ENCODE data around the gene SCNM1.

Gene SCNM1

DNA sequence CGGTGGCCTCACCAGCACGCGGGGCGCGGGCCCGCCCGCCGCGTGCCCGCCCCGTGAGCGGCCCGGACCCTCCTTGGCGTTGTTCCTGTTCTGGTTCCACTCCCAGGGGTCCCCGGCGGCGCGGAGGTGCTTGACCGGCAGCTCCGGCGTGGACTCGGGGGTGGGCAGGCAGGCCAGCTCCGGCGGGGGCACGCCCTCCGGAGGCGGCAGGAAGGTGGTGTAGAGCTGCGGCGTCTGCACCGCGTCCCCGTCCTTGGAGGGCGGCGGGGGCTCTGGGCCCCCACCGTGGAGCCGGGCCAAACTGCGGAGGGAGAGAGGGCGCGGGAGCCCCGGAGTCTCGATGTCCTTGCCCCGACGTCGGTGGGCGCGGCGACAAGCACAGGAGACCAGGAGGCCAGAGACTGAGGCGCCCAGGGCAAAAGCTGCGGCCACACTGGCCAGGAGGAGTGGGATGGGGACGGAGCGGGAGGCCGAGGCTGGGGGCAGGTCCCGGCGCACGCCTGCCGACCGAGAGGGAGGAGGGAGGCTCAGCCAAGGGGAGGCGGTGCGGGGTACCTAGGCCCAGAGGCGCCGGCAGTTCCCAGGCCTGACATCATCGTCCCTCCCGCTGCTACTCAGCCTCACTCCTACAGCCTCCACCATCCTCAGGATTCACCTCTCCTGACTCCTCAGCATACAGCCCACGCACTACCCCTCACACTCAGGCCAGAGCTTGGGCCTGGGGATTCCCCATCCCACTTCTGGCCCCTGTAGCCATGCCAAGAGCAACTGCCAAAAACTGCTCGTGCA is 32.7 kb upstream of the SCNM1 start:
- DNase-seq (ENCODE audit: low read depth) = no peak
- in situ Hi-C loops (cut with HindIII; ENCODE audit: low sequenced_read_pairs) = no loop called here
- TF ChIP-seq, protein P1, sequence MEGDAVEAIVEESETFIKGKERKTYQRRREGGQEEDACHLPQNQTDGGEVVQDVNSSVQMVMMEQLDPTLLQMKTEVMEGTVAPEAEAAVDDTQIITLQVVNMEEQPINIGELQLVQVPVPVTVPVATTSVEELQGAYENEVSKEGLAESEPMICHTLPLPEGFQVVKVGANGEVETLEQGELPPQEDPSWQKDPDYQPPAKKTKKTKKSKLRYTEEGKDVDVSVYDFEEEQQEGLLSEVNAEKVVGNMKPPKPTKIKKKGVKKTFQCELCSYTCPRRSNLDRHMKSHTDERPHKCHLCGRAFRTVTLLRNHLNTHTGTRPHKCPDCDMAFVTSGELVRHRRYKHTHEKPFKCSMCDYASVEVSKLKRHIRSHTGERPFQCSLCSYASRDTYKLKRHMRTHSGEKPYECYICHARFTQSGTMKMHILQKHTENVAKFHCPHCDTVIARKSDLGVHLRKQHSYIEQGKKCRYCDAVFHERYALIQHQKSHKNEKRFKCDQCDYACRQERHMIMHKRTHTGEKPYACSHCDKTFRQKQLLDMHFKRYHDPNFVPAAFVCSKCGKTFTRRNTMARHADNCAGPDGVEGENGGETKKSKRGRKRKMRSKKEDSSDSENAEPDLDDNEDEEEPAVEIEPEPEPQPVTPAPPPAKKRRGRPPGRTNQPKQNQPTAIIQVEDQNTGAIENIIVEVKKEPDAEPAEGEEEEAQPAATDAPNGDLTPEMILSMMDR (IDR thresholded peaks at IDR 0.05; ENCODE audit: low read depth, low read length, missing control alignments) = no peak
- H3K4me3 ChIP-seq (ENCODE audit: low read depth, low read length) = no peak overlapping the region

DNA sequence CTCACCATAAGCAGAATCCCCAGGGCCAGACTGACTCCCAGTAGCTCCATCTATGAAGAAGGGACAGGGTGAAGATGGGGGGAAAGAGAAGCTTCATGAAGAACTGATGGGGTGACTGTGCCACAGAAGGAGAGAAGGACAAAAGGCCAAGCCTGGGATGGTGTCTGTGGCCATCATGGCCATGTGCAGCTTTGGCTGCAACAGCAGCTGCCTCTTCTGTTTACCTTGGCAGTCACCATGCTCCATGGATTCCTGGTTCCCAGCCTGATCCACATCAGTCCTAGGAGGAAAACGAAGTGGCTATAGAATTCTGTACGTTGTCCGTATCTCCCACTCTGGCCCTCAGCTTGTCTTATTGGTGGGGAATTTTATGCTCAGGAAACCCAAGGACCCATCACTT is 31.5 kb upstream of the SCNM1 start:
- DNase-seq (ENCODE audit: low read depth) = no peak
- TF ChIP-seq, protein P1 (IDR thresholded peaks at IDR 0.05; ENCODE audit: low read depth, low read length, missing control alignments) = no peak
- in situ Hi-C loops (cut with HindIII; ENCODE audit: low sequenced_read_pairs) = no loop called here
- H3K4me3 ChIP-seq (ENCODE audit: low read depth, low read length) = no peak overlapping the region

DNA sequence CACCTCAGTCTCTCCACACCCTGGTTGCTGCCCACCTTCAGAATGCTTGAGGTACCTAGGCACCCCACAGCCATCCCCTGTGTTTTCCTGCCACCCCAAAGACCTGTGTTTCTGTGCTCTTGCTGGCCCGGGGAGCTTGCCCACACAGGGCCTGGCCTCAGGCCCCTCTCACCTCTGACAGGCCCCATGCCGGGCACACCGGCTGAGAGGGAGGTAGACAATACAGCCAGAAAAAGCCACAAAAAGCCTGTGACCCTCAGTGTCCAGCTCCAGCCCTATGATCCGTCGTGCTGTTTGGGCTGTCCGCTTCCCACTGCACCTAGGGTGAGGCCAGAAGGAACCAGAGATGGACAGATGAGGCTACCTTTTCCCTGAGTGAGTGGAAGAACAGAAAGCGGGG is 31.0 kb upstream of the SCNM1 start:
- in situ Hi-C loops (cut with HindIII; ENCODE audit: low sequenced_read_pairs) = no loop called here

DNA sequence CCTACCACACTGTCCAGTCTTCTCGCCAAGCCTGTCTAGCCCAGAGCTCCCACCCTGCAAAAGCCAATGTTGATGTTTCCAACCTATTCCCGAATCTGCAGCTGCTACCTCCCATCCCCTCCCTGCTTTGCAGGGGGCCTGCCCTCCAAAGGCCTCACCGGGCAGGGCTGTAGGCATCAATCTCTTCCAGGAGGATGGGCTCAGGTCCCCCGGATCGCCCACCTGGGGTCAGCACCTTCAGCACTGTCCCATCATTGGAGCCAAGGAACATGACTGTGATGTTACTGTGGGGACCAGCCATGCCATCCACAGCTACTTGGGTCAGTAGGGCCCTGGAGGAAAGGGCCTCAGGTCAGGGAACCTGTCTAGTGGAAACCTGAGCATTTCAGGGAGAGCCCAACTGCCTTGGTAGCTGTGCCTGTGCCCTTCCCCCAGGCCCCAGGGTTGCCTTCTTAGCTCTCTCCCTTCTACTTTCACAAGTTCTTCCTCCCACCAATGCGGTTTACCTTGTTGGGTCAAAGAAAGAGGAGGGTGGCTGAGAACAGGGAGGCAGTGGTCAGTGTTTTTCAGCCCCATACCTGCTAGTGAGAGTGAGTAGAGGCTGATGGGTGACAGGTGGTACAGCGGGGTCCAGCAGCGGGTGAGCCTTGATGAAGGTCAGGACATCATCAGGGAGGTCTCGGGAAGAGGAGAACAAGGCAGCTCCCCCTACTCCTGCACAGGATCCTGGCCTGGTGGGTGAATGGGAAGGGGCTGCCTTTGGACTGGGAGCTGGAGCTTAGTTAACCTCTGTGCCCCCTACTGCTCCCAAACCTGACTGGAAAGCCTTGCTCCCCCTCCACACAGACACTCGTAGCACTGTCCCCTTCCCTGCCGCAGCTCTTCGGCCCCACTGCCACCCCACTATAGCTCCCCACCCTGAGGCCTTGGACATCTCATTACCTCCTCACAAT is 30.2 kb upstream of the SCNM1 start:
- in situ Hi-C loops (cut with HindIII; ENCODE audit: low sequenced_read_pairs) = no loop called here
- DNase-seq (ENCODE audit: low read depth) = no peak
- H3K4me3 ChIP-seq (ENCODE audit: low read depth, low read length) = no peak overlapping the region
- TF ChIP-seq, protein P1 (IDR thresholded peaks at IDR 0.05; ENCODE audit: low read depth, low read length, missing control alignments) = peak; percentile 4

More for the DNA sequence above, 31.0 kb upstream of the SCNM1 start:
- DNase-seq (ENCODE audit: low read depth) = no peak
- H3K4me3 ChIP-seq (ENCODE audit: low read depth, low read length) = no peak overlapping the region
- TF ChIP-seq, protein P1 (IDR thresholded peaks at IDR 0.05; ENCODE audit: low read depth, low read length, missing control alignments) = no peak

DNA sequence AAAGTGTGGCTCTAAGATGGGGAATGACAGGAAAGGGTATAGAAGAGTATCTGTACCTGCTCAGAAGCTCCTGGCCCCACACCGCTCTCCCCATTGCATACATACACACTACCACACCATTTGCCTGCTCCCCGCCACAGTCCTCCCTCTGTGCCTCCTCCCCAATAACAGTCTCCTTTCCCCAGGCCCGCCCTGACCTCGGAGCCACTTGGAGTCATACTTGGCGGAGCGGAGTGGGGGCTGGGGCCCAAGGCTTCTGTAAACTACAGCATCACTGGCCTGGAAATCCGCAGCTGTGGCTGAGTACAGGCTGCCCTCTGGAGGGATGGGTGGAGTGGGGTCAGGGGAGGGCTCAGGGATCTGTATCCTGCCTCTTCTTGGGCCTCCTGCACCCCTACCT is 28.2 kb upstream of the SCNM1 start:
- no peak overlapping the region for H3K4me3 ChIP-seq (ENCODE audit: low read depth, low read length)
- in situ Hi-C loops (cut with HindIII; ENCODE audit: low sequenced_read_pairs) = no loop called here
- TF ChIP-seq, protein P1 (IDR thresholded peaks at IDR 0.05; ENCODE audit: low read depth, low read length, missing control alignments) = no peak
- no peak for DNase-seq (ENCODE audit: low read depth)

DNA sequence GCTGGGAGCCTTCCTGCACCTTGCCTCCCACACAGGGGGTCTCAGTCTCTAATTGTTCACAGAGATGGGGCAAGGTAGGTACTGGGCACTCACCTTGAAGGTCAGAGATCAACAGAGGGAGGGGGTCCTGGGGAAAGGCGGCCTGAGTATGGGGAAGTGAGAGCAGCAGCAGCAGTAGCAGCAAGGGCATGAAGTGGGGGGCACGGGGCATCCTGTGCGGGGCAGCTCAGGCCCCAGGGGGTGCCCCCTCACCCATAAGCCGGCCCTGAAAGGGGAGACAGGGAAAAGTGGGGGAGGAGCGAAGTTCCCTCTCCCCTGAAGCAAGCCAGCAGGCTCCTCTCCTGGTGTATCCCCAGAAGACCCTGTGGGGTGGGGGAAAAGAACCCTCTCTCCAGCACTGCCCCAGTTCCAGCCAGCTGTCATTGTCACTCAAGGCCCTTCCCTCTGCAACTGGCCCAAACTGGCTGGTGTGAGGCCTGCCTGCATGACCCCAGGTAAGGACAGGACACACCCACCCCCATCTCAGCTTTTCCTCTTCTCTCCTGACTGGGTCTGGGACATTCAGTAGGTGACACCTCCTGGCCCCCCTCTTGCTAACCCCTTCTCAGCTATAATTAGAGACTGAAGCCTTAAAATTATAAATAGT is 23.4 kb upstream of the SCNM1 start:
- H3K4me3 ChIP-seq (ENCODE audit: low read depth, low read length) = no peak overlapping the region
- in situ Hi-C loops (cut with HindIII; ENCODE audit: low sequenced_read_pairs) = loop anchor here (5.0 kb wide), 1 partner anchor 45 kb away; no protein-coding TSS in a partner anchor
- TF ChIP-seq, protein P1 (IDR thresholded peaks at IDR 0.05; ENCODE audit: low read depth, low read length, missing control alignments) = no peak
- DNase-seq (ENCODE audit: low read depth) = no peak
